Measurements from ENCODE around the gene SWAP70. TPM values are rescaled to one million over a fixed set of nuclear protein-coding genes. Genes with fewer than 3 reads are reported as not detected.

SWAP70 gene
- total and polyA plus RNA-seq, 2 of the 13 experiments (the other 11 are each of a cell fraction or from before 2014, with no cell fraction given) = 4.6 to 8.7 TPM

DNA sequence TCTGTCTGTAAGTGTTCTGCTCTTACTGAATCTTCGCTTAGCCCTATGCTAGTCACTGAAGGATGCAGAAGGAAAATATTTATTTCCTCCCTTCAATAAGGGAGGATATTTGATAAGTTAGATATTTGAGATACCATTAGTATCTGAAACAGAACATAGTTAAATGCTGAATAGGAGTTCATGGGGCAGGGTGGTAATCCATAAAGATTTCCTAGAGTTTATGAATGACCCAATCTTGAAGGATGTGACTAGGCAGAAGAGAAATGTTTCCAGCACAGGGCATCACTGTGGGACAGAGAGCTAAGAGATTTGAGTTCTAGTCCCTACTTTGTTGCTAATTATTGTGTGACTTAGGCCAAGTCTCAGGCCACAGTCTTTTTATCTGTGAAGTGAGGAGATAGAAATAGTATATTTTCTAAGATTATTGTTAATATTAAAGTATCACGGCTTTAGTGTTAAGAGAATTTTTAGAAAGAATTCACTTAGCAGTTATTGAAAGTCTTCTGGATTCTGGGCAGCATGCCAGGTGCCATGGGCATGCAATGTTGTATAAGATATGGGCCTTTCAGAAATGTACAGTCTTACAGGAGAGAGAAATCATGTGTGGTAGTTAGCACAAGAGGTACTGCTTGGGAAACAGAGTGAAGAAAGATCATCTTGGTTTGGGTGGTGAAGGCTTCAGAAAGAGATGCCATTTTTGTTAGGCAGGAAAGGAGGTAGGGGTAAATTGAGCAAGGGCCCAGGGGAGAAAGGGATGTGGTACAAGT is 24.0 kb downstream of the SWAP70 start (continued):
- TF ChIP-seq, protein P1, sequence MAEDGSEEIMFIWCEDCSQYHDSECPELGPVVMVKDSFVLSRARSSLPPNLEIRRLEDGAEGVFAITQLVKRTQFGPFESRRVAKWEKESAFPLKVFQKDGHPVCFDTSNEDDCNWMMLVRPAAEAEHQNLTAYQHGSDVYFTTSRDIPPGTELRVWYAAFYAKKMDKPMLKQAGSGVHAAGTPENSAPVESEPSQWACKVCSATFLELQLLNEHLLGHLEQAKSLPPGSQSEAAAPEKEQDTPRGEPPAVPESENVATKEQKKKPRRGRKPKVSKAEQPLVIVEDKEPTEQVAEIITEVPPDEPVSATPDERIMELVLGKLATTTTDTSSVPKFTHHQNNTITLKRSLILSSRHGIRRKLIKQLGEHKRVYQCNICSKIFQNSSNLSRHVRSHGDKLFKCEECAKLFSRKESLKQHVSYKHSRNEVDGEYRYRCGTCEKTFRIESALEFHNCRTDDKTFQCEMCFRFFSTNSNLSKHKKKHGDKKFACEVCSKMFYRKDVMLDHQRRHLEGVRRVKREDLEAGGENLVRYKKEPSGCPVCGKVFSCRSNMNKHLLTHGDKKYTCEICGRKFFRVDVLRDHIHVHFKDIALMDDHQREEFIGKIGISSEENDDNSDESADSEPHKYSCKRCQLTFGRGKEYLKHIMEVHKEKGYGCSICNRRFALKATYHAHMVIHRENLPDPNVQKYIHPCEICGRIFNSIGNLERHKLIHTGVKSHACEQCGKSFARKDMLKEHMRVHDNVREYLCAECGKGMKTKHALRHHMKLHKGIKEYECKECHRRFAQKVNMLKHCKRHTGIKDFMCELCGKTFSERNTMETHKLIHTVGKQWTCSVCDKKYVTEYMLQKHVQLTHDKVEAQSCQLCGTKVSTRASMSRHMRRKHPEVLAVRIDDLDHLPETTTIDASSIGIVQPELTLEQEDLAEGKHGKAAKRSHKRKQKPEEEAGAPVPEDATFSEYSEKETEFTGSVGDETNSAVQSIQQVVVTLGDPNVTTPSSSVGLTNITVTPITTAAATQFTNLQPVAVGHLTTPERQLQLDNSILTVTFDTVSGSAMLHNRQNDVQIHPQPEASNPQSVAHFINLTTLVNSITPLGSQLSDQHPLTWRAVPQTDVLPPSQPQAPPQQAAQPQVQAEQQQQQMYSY (CRISPR knock-in tag; IDR thresholded peaks at IDR 0.05) = no peak
- no peak for TF ChIP-seq RFX5 (IDR thresholded peaks at IDR 0.05; ENCODE audit: low read depth, low read length)

DNA sequence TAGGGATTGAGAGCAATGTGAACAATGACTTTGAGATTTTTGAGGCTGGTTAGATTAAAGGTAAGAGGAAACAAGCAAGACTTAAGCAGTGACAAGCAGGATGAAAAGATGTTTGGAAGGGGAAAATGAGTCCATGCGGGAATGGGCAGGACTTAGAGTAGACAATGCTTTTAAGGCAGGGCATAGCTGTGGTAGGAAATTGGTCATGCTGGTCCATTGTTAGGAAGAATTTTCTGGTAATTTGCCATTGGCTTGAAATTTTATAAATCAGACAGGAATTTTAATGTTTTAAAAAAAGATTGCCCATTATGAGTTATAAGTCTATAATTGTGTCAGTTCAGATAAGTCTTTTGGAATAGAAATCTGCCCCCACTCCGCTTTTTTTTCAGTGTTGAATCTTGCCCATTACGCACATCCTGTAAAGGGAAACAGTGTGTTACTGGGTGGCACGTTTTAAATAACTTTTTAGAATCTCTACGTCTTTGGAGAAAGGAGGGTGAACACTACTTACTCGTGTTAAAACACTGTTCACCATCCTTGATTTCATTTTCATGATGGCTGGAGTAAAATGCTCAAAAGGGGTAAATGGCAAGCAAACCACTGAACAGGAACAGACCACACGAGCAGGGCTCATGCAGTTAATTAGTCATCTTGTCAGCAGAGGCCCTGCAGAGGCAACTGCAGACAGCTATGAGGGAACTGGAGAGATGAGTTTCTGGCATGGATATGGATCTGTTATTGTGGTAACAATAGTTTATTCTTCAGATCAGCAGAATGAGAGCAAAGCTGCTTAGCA is 25.0 kb downstream of the SWAP70 start:
- POLR2A ChIA-PET = no interaction called here
- no TSS peak for BruUV-seq (replicated peaks)
- FAIRE-seq = no peak
- in situ Hi-C loops (cut with HindIII; ENCODE audit: extremely low pct_ligation_motif_present, low pct_unique_long_range_greater_than_20kb) = no loop called here
- Histone ChIP-seq H3K79me2 (ENCODE audit: insufficient read depth, low read length) (no peaks in the 10 kb centered on the region), H3K4me2 (ENCODE audit: low read depth, low read length) (no peak overlapping the region), H3K4me3 (replicated peaks in 1 of 3; ENCODE audit: insufficient read depth in 1 of 3, low read depth in 2 of 3, low read length in 3 of 3) (no peak overlapping the region), H3K4me1 (ENCODE audit: insufficient read depth, low read length) (no peaks in the 10 kb centered on the region), H3K9ac (ENCODE audit: insufficient read depth, low read depth, low read length) (no peak overlapping the region), H2AFZ (ENCODE audit: low read length) (no peak overlapping the region), H3K36me3 (replicated peaks in 1 of 2; ENCODE audit: control insufficient read depth in 1 of 2, insufficient read depth in 2 of 2, low read length in 2 of 2) (no peaks in the 10 kb centered on the region; a peak in 1 of 5 replicates), H3K27me3 (ENCODE audit: control insufficient read depth in 1 of 2, insufficient read depth in 2 of 2, low read length in 2 of 2) (no peaks in the 10 kb centered on the region), H3K9me3 (ENCODE audit: low read length) (no peaks in the 10 kb centered on the region), H3K27ac (ENCODE audit: extremely low read length, insufficient read depth, low read length) (no peak overlapping the region), H4K20me1 (ENCODE audit: insufficient read depth, low read length) (no peaks in the 10 kb centered on the region; the same call in 1 of the 2 replicates)
- CTCF ChIA-PET (ENCODE audit: low intra/inter-chr PET ratio, low total read pairs) = no interaction called here
- no peak for DNase-seq (ENCODE audit: low spot score)
- ATAC-seq = no peak
- WGBS (ENCODE audit: low lambda C conversion rate) = 91% methylated on average over 7 of the region's 7 CpGs
- intact Hi-C loops (cut with micrococcal nuclease; ENCODE audit: unreplicated experiment) = no loop called here
- TF ChIP-seq MED8 (CRISPR knock-in tag; IDR thresholded peaks at IDR 0.05; ENCODE audit: insufficient replicate concordance) (no peak), RFX1 (IDR thresholded peaks at IDR 0.05) (no peak), ZNF180 (CRISPR knock-in tag; IDR thresholded peaks at IDR 0.05; ENCODE audit: borderline replicate concordance, low read depth) (no peak), ZNF83 (CRISPR knock-in tag; IDR thresholded peaks at IDR 0.05; ENCODE audit: borderline replicate concordance) (no peak), ZEB1 (IDR thresholded peaks at IDR 0.05; ENCODE audit: insufficient replicate concordance, low read depth) (no peak), NONO (IDR thresholded peaks at IDR 0.05) (no peak), NONO (CRISPR knock-in tag; conservative IDR thresholded peaks at IDR 0.05) (no peak), CCDC6 (CRISPR knock-in tag; IDR thresholded peaks at IDR 0.05) (no peak), SRF (IDR thresholded peaks at IDR 0.05; ENCODE audit: low read depth, low read length) (no peak)
- TF ChIP-seq, protein P2, sequence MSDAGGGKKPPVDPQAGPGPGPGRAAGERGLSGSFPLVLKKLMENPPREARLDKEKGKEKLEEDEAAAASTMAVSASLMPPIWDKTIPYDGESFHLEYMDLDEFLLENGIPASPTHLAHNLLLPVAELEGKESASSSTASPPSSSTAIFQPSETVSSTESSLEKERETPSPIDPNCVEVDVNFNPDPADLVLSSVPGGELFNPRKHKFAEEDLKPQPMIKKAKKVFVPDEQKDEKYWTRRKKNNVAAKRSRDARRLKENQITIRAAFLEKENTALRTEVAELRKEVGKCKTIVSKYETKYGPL (CRISPR knock-in tag; IDR thresholded peaks at IDR 0.05) = no peak
- TF ChIP-seq, protein P3, sequence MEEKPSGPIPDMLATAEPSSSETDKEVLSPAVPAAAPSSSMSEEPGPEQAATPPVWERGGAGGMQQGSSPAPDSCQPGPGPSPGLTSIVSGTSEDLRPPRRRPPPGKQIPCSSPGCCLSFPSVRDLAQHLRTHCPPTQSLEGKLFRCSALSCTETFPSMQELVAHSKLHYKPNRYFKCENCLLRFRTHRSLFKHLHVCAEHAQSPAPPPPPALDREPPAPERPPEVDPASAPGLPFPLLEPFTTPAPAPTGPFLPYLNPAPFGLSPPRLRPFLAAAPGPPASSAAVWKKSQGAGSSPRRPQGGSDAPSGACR (CRISPR knock-in tag; IDR thresholded peaks at IDR 0.05) = no peak
- TF ChIP-seq, protein P4, sequence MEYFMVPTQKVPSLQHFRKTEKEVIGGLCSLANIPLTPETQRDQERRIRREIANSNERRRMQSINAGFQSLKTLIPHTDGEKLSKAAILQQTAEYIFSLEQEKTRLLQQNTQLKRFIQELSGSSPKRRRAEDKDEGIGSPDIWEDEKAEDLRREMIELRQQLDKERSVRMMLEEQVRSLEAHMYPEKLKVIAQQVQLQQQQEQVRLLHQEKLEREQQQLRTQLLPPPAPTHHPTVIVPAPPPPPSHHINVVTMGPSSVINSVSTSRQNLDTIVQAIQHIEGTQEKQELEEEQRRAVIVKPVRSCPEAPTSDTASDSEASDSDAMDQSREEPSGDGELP (IDR thresholded peaks at IDR 0.05; ENCODE audit: borderline replicate concordance, low read depth) = no peak
- TF ChIP-seq, protein P5, sequence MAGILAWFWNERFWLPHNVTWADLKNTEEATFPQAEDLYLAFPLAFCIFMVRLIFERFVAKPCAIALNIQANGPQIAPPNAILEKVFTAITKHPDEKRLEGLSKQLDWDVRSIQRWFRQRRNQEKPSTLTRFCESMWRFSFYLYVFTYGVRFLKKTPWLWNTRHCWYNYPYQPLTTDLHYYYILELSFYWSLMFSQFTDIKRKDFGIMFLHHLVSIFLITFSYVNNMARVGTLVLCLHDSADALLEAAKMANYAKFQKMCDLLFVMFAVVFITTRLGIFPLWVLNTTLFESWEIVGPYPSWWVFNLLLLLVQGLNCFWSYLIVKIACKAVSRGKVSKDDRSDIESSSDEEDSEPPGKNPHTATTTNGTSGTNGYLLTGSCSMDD (CRISPR knock-in tag; IDR thresholded peaks at IDR 0.05) = no peak
